Endothelial cell of umbilical vein (primary cell): ENCODE data around the gene AMPH. TPM values are rescaled to one million over a fixed set of nuclear protein-coding genes. Genes with fewer than 3 reads are reported as not detected.

Source experiments
- BruUV-seq: library from RNA; stranded (reverse); fragments of 400-500 nt; replicated peaks from 2 replicates; lab custom pipeline; 2021; lab: Mats Ljungman, UMichigan
- CTCF ChIA-PET: fragments of 300-600, 350-600 bp; sonication (Branson Sonifier 250); formaldehyde crosslinking; loops from one replicate; lab custom pipeline; 2021; ENCODE audit warnings: antibody characterized with exemption, inconsistent platforms; lab: Charles Lee
- POLR2A ChIA-PET: fragments of 300-600, 350-600 bp; sonication (Branson Sonifier 250); formaldehyde crosslinking; loops from one replicate; lab custom pipeline; 2021; ENCODE audit warnings: antibody characterized with exemption, inconsistent platforms; lab: Charles Lee
- DNase-seq: peaks from one replicate; pipeline ENCODE4 v3.0.0-alpha.2; 2011; ENCODE audit warnings: low read depth, low spot score
- FAIRE-seq: peaks from 2 replicates; lab custom pipeline; 2011; peaks lifted over from hg19 to GRCh38; lab: Jason Lieb, UNC
- H2AFZ ChIP-seq: 2 replicates; pipeline ENCODE4 v1.6.0; 2012; ENCODE audit warnings: low read depth, low read length, control low read depth, inconsistent platforms
- H3K27ac ChIP-seq: 2 replicates; pipeline ENCODE4 v1.5.1; 2011; ENCODE audit warnings: low read depth, mild to moderate bottlenecking, control low read depth, low read length, moderate library complexity; ENCODE audit not compliant: insufficient read depth
- H3K27me3 ChIP-seq, 2 experiments: 2 replicates each; pipeline versions ENCODE4 v1.6.0 to v1.6.1; 2011; ENCODE audit warnings: low read length in 2 of 2, mixed read lengths in 1 of 2; ENCODE audit not compliant: control insufficient read depth in 2 of 2, insufficient read depth in 2 of 2
- H3K36me3 ChIP-seq, 2 experiments: 2 replicates in 1 of 2; 3 replicates in 1 of 2; pipeline ENCODE4 v1.5.1; 2011; ENCODE audit warnings: low read length in 2 of 2, mild to moderate bottlenecking in 1 of 2, moderate library complexity in 1 of 2; ENCODE audit not compliant: control insufficient read depth in 2 of 2, insufficient read depth in 2 of 2; ENCODE audit errors: extremely low read depth in 1 of 2
- H3K4me1 ChIP-seq: 3 replicates; pipeline ENCODE4 v1.5.1; 2011; ENCODE audit warnings: mild to moderate bottlenecking, low read length; ENCODE audit not compliant: control insufficient read depth, insufficient read depth; ENCODE audit errors: extremely low read depth
- H3K4me2 ChIP-seq: 2 replicates; pipeline ENCODE4 v1.6.1; 2011; ENCODE audit warnings: low read length, control low read depth, mixed read lengths; ENCODE audit not compliant: insufficient read depth
- H3K4me3 ChIP-seq, 3 experiments: fragments of 200-600 bp in 1 of 3; sonication (generic), shearing (Covaris generic) in 1 of 3; replicated peaks in 1 of 3; 2 replicates each; pipeline ENCODE4 v1.5.1; 2011 to 2016; ENCODE audit warnings: control low read depth in 3 of 3, low read length in 3 of 3, mild to moderate bottlenecking in 2 of 3, inconsistent platforms in 1 of 3, low read depth in 1 of 3, moderate library complexity in 1 of 3; ENCODE audit not compliant: insufficient read depth in 1 of 3
- H3K79me2 ChIP-seq: 2 replicates; pipeline ENCODE4 v1.6.0; 2012; ENCODE audit warnings: low read length, inconsistent platforms; ENCODE audit not compliant: control insufficient read depth, insufficient read depth
- H3K9ac ChIP-seq: replicated peaks from 2 replicates; pipeline ENCODE3; 2011; ENCODE audit warnings: low read length, control low read depth; ENCODE audit not compliant: insufficient read depth; ENCODE audit errors: extremely low read depth
- H3K9me1 ChIP-seq: replicated peaks from 3 replicates; pipeline ENCODE4 v1.6.0; 2011; ENCODE audit warnings: mild to moderate bottlenecking, low read length; ENCODE audit not compliant: control insufficient read depth, insufficient read depth; ENCODE audit errors: extremely low read depth
- H3K9me3 ChIP-seq: replicated peaks from 2 replicates; pipeline ENCODE4 v1.5.1; 2012; ENCODE audit warnings: low read length, inconsistent platforms; ENCODE audit not compliant: control insufficient read depth, insufficient read depth
- H4K20me1 ChIP-seq: replicated peaks from 2 replicates; pipeline ENCODE3; 2011; ENCODE audit warnings: mild to moderate bottlenecking, low read length; ENCODE audit not compliant: control insufficient read depth, insufficient read depth; ENCODE audit errors: extremely low read depth
- EZH2 ChIP-seq: IDR thresholded peaks from 2 replicates; pipeline ENCODE4 v1.6.1; 2012; ENCODE audit warnings: borderline replicate concordance, low read depth, mild to moderate bottlenecking, moderate library complexity, low read length, inconsistent platforms; ENCODE audit not compliant: severe bottlenecking
- FOS ChIP-seq: IDR thresholded peaks from 2 replicates; pipeline ENCODE4 v1.6.1; 2011; ENCODE audit warnings: mild to moderate bottlenecking, low read length, moderate library complexity, borderline replicate concordance; ENCODE audit not compliant: insufficient read depth
- GATA2 ChIP-seq: IDR thresholded peaks from 2 replicates; pipeline ENCODE4 v1.7.0; 2011; ENCODE audit warnings: low read depth, mild to moderate bottlenecking, moderate library complexity, mixed read lengths, low read length; ENCODE audit not compliant: insufficient read length, insufficient read depth
- JUN ChIP-seq: IDR thresholded peaks from 2 replicates; pipeline ENCODE4 v1.6.1; 2011; ENCODE audit warnings: borderline replicate concordance, low read depth; ENCODE audit not compliant: insufficient read length, insufficient read depth
- MYC ChIP-seq: IDR thresholded peaks from one replicate; pipeline ENCODE4 v1.6.1; 2011; ENCODE audit warnings: mild to moderate bottlenecking, low read depth, low read length
- POLR2A ChIP-seq: IDR thresholded peaks from 2 replicates; pipeline ENCODE4 v1.6.1; 2012; ENCODE audit warnings: low read depth, mild to moderate bottlenecking, control low read depth, low read length
- POLR2AphosphoS5 ChIP-seq: IDR thresholded peaks from 2 replicates; pipeline ENCODE4 v1.6.1; 2012; ENCODE audit warnings: low read depth, mild to moderate bottlenecking, control low read depth, low read length, moderate library complexity; ENCODE audit not compliant: insufficient read depth
- dilution Hi-C: fragments of 300-500 bp; cut with MboI; formaldehyde crosslinking; loops from one replicate; pipeline ENCODE4 v1.15.0; 2019; ENCODE audit warnings: low sequenced_read_pairs; ENCODE audit not compliant: extremely low pct_ligation_motif_present
- intact Hi-C: fragments of 100-400 bp; cut with micrococcal nuclease; formaldehyde crosslinking; loops from one replicate; pipeline ENCODE4 v1.10.0; 2022
- polyA plus RNA-seq, 4 experiments: library from polyadenylated mRNA; depleted of rRNA in 3 of 4; stranded (reverse) in 3 of 4; unstranded in 1 of 4; fragments of >200 nt; gene quantifications; 2 replicates each; pipeline versions ENCODE4 v1.2.1 to v1.2.3, GENCODE V29; 2011 to 2012; ENCODE audit warnings: missing spikeins in 1 of 4
- total RNA-seq: library from RNA; stranded (reverse); gene quantifications from 2 replicates; pipeline ENCODE4 v1.2.3, GENCODE V29; 2021
- TF ChIP-seq, protein P1 (sequence below), 2 donors: IDR thresholded peaks; 1 replicate in 1 of 2; 2 replicates in 1 of 2; pipeline ENCODE4 v1.5.1; 2011; ENCODE audit warnings: low read length in 2 of 2, mild to moderate bottlenecking in 2 of 2, moderate library complexity in 2 of 2, control low read depth in 1 of 2, inconsistent platforms in 1 of 2, low read depth in 1 of 2; ENCODE audit not compliant: insufficient read depth in 1 of 2; ENCODE audit errors: extremely low read depth in 1 of 2
- TF ChIP-seq, protein P2 (sequence below): IDR thresholded peaks from 2 replicates; pipeline ENCODE4 v1.6.1; 2011; ENCODE audit not compliant: insufficient read depth, insufficient read length

AMPH gene
- total and polyA plus RNA-seq, 2 donors (not counting 3 experiments of a cell fraction or from before 2014, with no cell fraction given) = 5.2 to 9.2 TPM

GRCh38 chr7:38632411-38632810 is 1.2 kb upstream of the AMPH start:
- no peak overlapping the region for H2AFZ ChIP-seq
- ChIA-PET POLR2A (no interaction called here), CTCF (interaction anchor here (1.0 to 2.7 kb wide), 3 partner anchors 10 to 234 kb away, joined by 4 to 11 read pairs (median 7); no protein-coding TSS in a partner anchor)
- no peaks in the 10 kb centered on the region for H3K79me2 ChIP-seq
- no peaks in the 10 kb centered on the region for H3K9me3 ChIP-seq
- no peak for FAIRE-seq
- H3K9ac ChIP-seq = no peak overlapping the region
- intact Hi-C loops (no loop called here), dilution Hi-C loops (no loop called here)
- peaks cover 4 to 6% of the 10 kb centered on the region in 2 experiments for H3K27me3 ChIP-seq
- H4K20me1 ChIP-seq = no peaks in the 10 kb centered on the region
- H3K4me2 ChIP-seq = no peak overlapping the region
- no peak overlapping the region for H3K4me3 ChIP-seq
- H3K4me1 ChIP-seq = peaks cover 12% of the 10 kb centered on the region
- no peak for DNase-seq
- TF ChIP-seq FOS = no peak
- no peak for TF ChIP-seq POLR2A
- TF ChIP-seq MYC = no peak
- TF ChIP-seq GATA2 = no peak
- TF ChIP-seq EZH2 = no peak
- H3K9me1 ChIP-seq = peaks cover 3% of the 10 kb centered on the region
- no TSS peak for BruUV-seq
- no peak overlapping the region for H3K27ac ChIP-seq
- no peaks in the 10 kb centered on the region for H3K36me3 ChIP-seq

DNA sequence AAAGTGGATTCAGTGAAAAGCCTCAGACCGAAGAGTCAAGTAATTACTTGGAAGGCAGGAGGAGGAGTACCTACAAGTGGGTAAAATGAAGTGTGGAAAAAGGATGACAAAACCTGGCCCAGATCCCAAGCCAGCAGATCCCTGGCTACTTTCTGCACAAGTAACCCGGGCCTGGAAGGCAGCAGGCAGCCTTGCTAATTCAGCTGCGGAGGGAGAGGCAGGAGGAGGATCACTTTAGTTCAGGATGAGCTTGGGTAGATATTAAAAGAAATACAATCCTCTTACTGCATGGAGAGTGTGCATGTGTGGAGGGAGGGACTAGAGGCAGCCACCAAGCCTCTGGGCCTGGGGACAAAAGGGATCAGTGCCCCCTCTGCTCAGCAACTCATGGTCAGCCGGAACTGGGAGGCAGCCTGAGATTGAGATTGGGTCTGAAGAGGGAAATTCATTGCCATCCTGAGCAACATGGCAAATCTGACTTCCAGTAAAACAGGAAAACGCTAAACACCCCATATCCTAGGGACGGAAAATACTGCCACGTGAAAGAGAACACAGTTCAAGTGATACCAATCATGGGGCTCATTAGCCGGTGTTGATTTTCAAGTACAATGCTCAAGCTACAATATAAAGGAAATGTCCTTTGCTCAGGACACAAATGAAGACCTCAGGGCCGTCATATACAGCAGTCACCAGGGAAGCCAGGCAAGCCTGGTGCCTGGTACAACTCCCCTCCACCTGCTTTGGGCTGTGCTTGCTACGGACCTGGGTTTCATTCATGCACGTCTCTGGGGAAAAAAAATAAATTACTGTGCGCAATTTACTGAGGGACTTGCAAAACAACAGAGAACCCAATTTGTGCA is 1.3 kb downstream of the AMPH start:
- H3K27me3 ChIP-seq = peaks cover 4 to 5% of the 10 kb centered on the region in 2 experiments
- no peak for FAIRE-seq
- peak overlapping the region; percentile 26 for H2AFZ ChIP-seq
- H3K79me2 ChIP-seq = no peaks in the 10 kb centered on the region
- H3K4me3 ChIP-seq = peak overlapping the region in 2 of 3 experiments; percentile 76 to 84
- TF ChIP-seq FOS (no peak), JUN (no peak), MYC (no peak), GATA2 (no peak), POLR2AphosphoS5 (no peak), POLR2A (no peak), EZH2 (no peak)
- TF ChIP-seq, protein P1, sequence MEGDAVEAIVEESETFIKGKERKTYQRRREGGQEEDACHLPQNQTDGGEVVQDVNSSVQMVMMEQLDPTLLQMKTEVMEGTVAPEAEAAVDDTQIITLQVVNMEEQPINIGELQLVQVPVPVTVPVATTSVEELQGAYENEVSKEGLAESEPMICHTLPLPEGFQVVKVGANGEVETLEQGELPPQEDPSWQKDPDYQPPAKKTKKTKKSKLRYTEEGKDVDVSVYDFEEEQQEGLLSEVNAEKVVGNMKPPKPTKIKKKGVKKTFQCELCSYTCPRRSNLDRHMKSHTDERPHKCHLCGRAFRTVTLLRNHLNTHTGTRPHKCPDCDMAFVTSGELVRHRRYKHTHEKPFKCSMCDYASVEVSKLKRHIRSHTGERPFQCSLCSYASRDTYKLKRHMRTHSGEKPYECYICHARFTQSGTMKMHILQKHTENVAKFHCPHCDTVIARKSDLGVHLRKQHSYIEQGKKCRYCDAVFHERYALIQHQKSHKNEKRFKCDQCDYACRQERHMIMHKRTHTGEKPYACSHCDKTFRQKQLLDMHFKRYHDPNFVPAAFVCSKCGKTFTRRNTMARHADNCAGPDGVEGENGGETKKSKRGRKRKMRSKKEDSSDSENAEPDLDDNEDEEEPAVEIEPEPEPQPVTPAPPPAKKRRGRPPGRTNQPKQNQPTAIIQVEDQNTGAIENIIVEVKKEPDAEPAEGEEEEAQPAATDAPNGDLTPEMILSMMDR (IDR thresholded peaks at IDR 0.05; ENCODE audit: extremely low read depth in 1 of 2, insufficient read depth in 1 of 2, low read depth in 1 of 2, low read length in 2 of 2) = no peak
- TF ChIP-seq, protein P2, sequence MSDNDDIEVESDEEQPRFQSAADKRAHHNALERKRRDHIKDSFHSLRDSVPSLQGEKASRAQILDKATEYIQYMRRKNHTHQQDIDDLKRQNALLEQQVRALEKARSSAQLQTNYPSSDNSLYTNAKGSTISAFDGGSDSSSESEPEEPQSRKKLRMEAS = no peak
- no TSS peak for BruUV-seq
- no peak overlapping the region for H3K27ac ChIP-seq
- H3K9me3 ChIP-seq = no peaks in the 10 kb centered on the region
- no peak overlapping the region for H3K9ac ChIP-seq
- dilution Hi-C loops = no loop called here
- peaks cover 12% of the 10 kb centered on the region for H3K4me1 ChIP-seq
- ChIA-PET POLR2A (no interaction called here), CTCF (interaction anchor here (2.7 kb wide), 1 partner anchor 31 kb away, joined by 11 read pairs; no protein-coding TSS in a partner anchor)
- H3K4me2 ChIP-seq = peak overlapping the region; percentile 92
- intact Hi-C loops = no loop called here
- no peaks in the 10 kb centered on the region for H4K20me1 ChIP-seq
- H3K36me3 ChIP-seq = no peaks in the 10 kb centered on the region
- no peak for DNase-seq
- H3K9me1 ChIP-seq = no peaks in the 10 kb centered on the region
